Erythroblast (primary cell): ENCODE measurements around the gene PRDX3.

Experiments used
- GATA1 ChIP-seq: IDR thresholded peaks from 2 replicates; pipeline ENCODE4 v1.6.1; 2011; ENCODE audit warnings: low read depth, mild to moderate bottlenecking, control low read depth, low read length, moderate library complexity
- POLR2A ChIP-seq: IDR thresholded peaks from 2 replicates; pipeline ENCODE4 v1.6.1; 2011; ENCODE audit warnings: mild to moderate bottlenecking, low read length

- TF ChIP-seq POLR2A (no peak), GATA1 (no peak)
Measured at GRCh38 chr10:119149729-119150128, 28.9 kb downstream of the PRDX3 start.
